Tibial artery (tissue), 4 donors: ENCODE results near the gene RIC3.

Source experiments
- DNase-seq, 2 donors: peaks; one replicate each; pipeline ENCODE4 v3.0.0-alpha.2; 2019
- H3K27ac ChIP-seq, 2 donors: fragments of 200-600 bp; sonication (generic) in 1 of 2; 1 replicate in 1 of 2; 2 replicates in 1 of 2; pipeline ENCODE4 v1.5.1; 2018 to 2019; ENCODE audit warnings: mild to moderate bottlenecking in 1 of 2
- H3K27me3 ChIP-seq, 2 donors: fragments of 200-600 bp; sonication (generic) in 1 of 2; one replicate each; pipeline versions ENCODE4 v1.5.1 to v1.6.0; 2016 to 2019
- H3K36me3 ChIP-seq, 3 donors: fragments of 200-600 bp; sonication (generic) in 2 of 3; one replicate each; pipeline ENCODE4 v1.5.1; 2016 to 2019; ENCODE audit warnings: mild to moderate bottlenecking in 2 of 3
- H3K4me1 ChIP-seq, 4 donors: fragments of 200-600 bp; sonication (generic) in 2 of 4; 1 replicate in 3 of 4; 2 replicates in 1 of 4; pipeline ENCODE4 v1.5.1; 2016 to 2019
- H3K4me3 ChIP-seq, 2 donors: fragments of 200-600 bp; sonication (generic) in 1 of 2; 1 replicate in 1 of 2; 2 replicates in 1 of 2; pipeline ENCODE4 v1.5.1; 2018 to 2019; ENCODE audit warnings: mild to moderate bottlenecking in 2 of 2
- H3K9me3 ChIP-seq, 3 donors: fragments of 200-600 bp; sonication (generic) in 1 of 3; one replicate each; pipeline ENCODE4 v1.5.1; 2016 to 2019
- intact Hi-C: fragments of 100-400 bp; cut with DNase I; formaldehyde crosslinking; loops from one replicate; pipeline ENCODE4 v1.15.0; 2023; ENCODE audit warnings: low total_unique reads
- TF ChIP-seq, protein P1 (sequence below), 2 experiments: fragments of 200-600 bp in 1 of 2; fragments of 450-650 bp in 1 of 2; IDR thresholded peaks; one replicate each; pipeline ENCODE4 v1.5.1; 2017 to 2019; ENCODE audit warnings: antibody characterized with exemption in 2 of 2, mild to moderate bottlenecking in 1 of 2, moderate library complexity in 1 of 2

RIC3 gene

DNA sequence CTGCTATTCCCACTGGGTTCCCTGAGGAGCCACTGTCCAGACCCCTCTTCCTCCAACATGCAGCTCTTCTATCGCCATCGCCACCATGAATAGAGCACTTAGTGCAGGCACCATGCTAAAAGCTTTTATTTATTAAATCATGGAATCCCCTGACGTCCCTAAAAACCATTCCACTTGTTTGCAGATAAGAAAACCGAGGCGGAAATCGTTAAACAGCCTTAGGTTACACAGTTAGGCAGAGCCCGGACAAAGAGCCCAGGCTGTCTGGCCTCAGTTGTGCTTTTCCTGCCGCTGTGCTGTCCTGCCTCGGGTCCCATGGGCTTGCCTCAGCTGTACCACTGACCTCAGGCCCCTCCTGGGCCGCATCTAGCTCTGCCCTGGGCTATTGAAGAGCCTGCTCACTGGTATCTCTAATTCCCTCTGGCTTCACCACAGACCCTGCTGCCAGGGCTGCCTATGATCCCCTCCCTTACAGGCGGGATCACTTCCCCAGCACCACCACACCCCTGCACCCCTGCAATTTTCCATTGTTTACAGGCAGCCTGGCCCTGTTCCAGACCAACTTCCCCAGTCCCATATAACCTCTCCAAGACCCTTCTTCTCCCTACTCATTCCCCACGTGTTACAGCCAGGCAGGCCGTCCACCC lies 100.8 kb downstream of the RIC3 start:
- intact Hi-C loops: no loop called here
- no peak overlapping the region for H3K27ac ChIP-seq
- peak in 1 of 2 donors; percentile 17 for DNase-seq
- H3K36me3 ChIP-seq: no peaks in the 10 kb centered on the region
- peaks cover 0 to 26% (median 19%) of the 10 kb centered on the region in 4 donors for H3K4me1 ChIP-seq
- no peaks in the 10 kb centered on the region for H3K9me3 ChIP-seq
- TF ChIP-seq, protein P1, sequence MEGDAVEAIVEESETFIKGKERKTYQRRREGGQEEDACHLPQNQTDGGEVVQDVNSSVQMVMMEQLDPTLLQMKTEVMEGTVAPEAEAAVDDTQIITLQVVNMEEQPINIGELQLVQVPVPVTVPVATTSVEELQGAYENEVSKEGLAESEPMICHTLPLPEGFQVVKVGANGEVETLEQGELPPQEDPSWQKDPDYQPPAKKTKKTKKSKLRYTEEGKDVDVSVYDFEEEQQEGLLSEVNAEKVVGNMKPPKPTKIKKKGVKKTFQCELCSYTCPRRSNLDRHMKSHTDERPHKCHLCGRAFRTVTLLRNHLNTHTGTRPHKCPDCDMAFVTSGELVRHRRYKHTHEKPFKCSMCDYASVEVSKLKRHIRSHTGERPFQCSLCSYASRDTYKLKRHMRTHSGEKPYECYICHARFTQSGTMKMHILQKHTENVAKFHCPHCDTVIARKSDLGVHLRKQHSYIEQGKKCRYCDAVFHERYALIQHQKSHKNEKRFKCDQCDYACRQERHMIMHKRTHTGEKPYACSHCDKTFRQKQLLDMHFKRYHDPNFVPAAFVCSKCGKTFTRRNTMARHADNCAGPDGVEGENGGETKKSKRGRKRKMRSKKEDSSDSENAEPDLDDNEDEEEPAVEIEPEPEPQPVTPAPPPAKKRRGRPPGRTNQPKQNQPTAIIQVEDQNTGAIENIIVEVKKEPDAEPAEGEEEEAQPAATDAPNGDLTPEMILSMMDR (IDR thresholded peaks at IDR 0.05): no peak
- H3K4me3 ChIP-seq: no peak overlapping the region
- no peaks in the 10 kb centered on the region for H3K27me3 ChIP-seq

DNA sequence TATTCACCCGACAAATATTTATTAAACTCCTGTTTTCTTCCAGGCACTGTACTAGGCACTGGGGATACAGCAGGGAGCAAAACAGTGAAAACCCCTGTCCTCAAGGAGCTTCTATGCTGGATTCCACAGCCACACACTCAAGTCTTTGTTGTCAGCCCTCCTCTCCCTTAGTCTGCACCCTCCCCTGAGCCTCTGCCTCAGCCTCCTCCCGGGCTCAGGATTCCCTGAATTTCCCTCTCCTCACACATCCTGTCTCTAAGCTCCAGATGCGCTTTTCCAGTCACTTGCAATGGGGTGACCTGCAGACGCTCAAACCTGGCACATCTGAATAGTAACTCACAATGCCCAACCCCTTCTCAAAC lies 101.3 kb downstream of the RIC3 start:
- H3K27ac ChIP-seq: no peak overlapping the region
- H3K4me1 ChIP-seq: peaks cover 0 to 31% (median 25%) of the 10 kb centered on the region in 4 donors
- H3K4me3 ChIP-seq: no peak overlapping the region
- H3K36me3 ChIP-seq: no peaks in the 10 kb centered on the region
- intact Hi-C loops: no loop called here
- TF ChIP-seq, protein P1 (IDR thresholded peaks at IDR 0.05): no peak
- H3K27me3 ChIP-seq: no peaks in the 10 kb centered on the region
- no peaks in the 10 kb centered on the region for H3K9me3 ChIP-seq
- DNase-seq: no peak

DNA sequence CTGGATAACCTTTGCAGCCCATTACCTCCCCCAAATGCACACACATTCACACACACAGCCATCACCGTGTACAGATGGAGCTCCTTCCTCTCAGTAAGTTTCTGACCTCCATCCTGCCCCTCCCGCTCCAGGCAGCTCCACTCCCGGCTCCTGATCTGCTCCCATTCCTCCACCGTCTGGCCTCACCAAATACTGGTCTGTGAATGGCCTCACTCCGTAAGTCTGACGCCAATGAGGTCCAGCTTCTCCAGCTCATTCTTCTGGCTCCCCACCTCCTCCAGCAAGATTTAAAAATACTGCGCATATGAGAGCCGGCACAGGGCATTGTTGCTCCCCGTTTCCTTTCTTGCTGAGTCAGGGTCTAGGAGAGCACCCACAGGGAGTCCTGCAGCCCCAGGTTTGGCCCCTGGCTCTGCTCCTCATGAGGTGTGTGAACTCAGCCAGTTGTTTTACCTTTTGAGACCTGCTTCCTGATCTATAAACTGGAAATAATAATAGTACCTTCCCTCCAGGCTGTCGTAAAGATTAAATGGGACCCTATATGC lies 101.8 kb downstream of the RIC3 start:
- Histone ChIP-seq H3K4me3 (no peak overlapping the region), H3K27ac (no peak overlapping the region), H3K9me3 (no peaks in the 10 kb centered on the region), H3K27me3 (no peaks in the 10 kb centered on the region), H3K36me3 (no peaks in the 10 kb centered on the region), H3K4me1 (peaks cover 0 to 32% (median 25%) of the 10 kb centered on the region in 4 donors)
- intact Hi-C loops: no loop called here
- TF ChIP-seq, protein P1 (IDR thresholded peaks at IDR 0.05): no peak
- peak in 1 of 2 donors; percentile 11 for DNase-seq

DNA sequence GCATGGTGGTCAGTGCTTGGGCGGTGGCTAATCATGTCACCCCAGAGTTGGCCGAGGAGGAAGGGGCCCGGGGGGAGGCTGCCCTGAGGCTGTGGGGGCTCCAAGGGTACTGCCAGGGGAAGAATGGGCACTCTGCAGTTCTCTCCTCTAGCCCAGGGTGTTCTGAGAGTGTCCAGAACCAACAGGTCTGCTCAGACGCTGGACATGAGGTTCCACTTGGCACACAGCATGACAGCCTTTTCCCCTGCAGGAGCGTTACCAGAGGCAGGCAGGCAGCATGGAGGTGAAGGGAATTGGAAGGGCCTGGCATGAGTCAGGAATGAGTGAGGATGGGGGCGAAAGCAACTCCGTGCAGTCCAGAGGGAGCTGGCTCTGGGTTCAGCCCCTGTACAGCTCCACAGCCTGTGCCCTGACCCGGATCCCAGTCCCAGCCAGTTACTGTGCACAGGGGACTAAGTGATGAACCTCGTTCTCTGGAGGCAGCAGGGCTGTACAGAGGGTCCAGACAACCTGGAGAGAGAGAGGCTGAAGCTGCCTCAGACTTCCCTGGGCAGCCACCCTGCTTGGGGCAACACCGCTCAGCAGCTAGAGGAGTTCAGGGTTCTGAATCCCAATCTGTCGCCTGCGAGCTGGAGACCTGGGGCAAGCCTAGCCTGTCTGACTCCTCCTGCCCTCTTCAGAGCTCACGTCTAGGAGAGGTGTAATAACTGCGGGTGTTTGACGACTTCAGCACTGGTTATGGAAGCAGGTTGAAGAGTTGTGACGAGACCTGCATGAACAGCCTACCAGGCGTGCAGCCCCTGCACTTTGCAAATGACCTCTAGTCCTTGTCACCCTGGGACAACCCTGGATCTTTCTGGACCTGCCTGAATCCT lies 102.6 kb downstream of the RIC3 start:
- DNase-seq: peak in 1 of 2 donors; percentile 17
- no peak overlapping the region for H3K4me3 ChIP-seq
- intact Hi-C loops: no loop called here
- peaks cover 0 to 32% (median 25%) of the 10 kb centered on the region in 4 donors for H3K4me1 ChIP-seq
- H3K27ac ChIP-seq: no peak overlapping the region
- H3K9me3 ChIP-seq: no peaks in the 10 kb centered on the region
- H3K36me3 ChIP-seq: no peaks in the 10 kb centered on the region
- TF ChIP-seq, protein P1 (IDR thresholded peaks at IDR 0.05): no peak
- no peaks in the 10 kb centered on the region for H3K27me3 ChIP-seq

DNA sequence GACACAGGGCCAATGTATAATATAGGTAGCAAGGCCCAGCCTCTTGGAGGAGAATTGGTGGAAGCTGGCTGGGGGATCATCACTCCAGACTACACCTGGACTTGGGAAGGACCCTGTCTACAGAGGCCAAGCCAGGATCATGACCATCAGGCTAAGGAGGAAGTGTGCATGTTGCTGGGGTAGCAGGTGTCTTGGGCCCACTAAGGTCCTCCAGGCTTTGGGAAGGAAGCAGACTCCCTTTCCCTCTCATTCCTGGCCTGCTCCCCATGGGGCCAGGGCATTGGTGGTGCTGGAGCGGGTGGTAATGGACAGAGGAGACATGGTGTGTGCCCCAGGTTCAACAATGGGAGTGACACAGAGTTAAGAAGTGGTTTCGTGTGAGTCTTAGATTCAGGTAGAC lies 103.8 kb downstream of the RIC3 start:
- H3K4me3 ChIP-seq: no peak overlapping the region
- DNase-seq: no peak
- intact Hi-C loops: no loop called here
- no peak overlapping the region for H3K27ac ChIP-seq
- H3K9me3 ChIP-seq: no peaks in the 10 kb centered on the region
- H3K36me3 ChIP-seq: no peaks in the 10 kb centered on the region
- no peaks in the 10 kb centered on the region for H3K27me3 ChIP-seq
- TF ChIP-seq, protein P1 (IDR thresholded peaks at IDR 0.05): no peak
- peaks cover 0 to 32% (median 23%) of the 10 kb centered on the region in 4 donors for H3K4me1 ChIP-seq
